BJ (cell line): ENCODE results near the gene CACNG7. TPM values are rescaled to one million over a fixed set of nuclear protein-coding genes. Genes with fewer than 3 reads are reported as not detected.

Source experiments
- CTCF ChIA-PET: fragments of 350-600 bp; formaldehyde crosslinking; extraction: SDS; loops from one replicate; lab custom pipeline; 2021; ENCODE audit warnings: antibody characterized with exemption, inconsistent platforms; lab: Yijun Ruan, JAX
- POLR2A ChIA-PET: fragments of 300-600 bp; sonication (Branson Sonifier 250); formaldehyde crosslinking; extraction: SDS; loops from one replicate; lab custom pipeline; 2021; ENCODE audit warnings: antibody characterized with exemption; lab: Charles Lee
- DNase-seq: peaks from one replicate; pipeline ENCODE4 v3.0.0-alpha.2; 2011; ENCODE audit warnings: low read depth
- H3K27me3 ChIP-seq: 2 replicates; pipeline ENCODE4 v1.6.0; 2011; ENCODE audit warnings: low read length; ENCODE audit not compliant: control insufficient read depth, insufficient read depth
- H3K36me3 ChIP-seq: 2 replicates; pipeline ENCODE4 v1.5.1; 2011; ENCODE audit warnings: low read length; ENCODE audit not compliant: control insufficient read depth, insufficient read depth
- H3K4me3 ChIP-seq: 2 replicates; pipeline ENCODE4 v1.5.1; 2011; ENCODE audit warnings: low read depth, mild to moderate bottlenecking, control low read depth, low read length
- CTCF ChIP-seq: IDR thresholded peaks from 2 replicates; pipeline ENCODE4 v1.5.1; 2011; ENCODE audit warnings: low read depth, mild to moderate bottlenecking, control low read depth, inconsistent platforms, low read length, moderate library complexity; ENCODE audit not compliant: insufficient read depth
- polyA plus RNA-seq: library from polyadenylated mRNA; depleted of rRNA; stranded (reverse); fragments of >200 nt; gene quantifications from 2 replicates; pipeline ENCODE4 v1.2.3, GENCODE V29; 2011

CACNG7 gene
- polyA plus RNA-seq, 1 experiment: 0.90 TPM

- DNase-seq: peak; percentile 21
- peak overlapping the region; percentile 51 for H3K4me3 ChIP-seq
- no peak for TF ChIP-seq CTCF
- CTCF ChIA-PET: interaction anchor here (1.1 to 1.5 kb wide), 4 partner anchors 27 to 151 kb away, joined by 3 to 6 read pairs (median 4); no protein-coding TSS in a partner anchor
- H3K27me3 ChIP-seq: peaks cover 19% of the 10 kb centered on the region
- POLR2A ChIA-PET: interaction anchor here (0.6 to 1.1 kb wide), 2 partner anchors 12 to 258 kb away, joined by 3 to 4 read pairs; partner anchors contain the start of genes CNOT3 and MYADM
- H3K36me3 ChIP-seq: peaks cover 6% of the 10 kb centered on the region
Observed at GRCh38 chr19:53879140-53880081, 29.7 kb upstream of the CACNG7 start.

- peaks cover 27% of the 10 kb centered on the region for H3K27me3 ChIP-seq
- peaks cover 2% of the 10 kb centered on the region for H3K36me3 ChIP-seq
- ChIA-PET CTCF (interaction anchor here (1.2 to 1.3 kb wide), 3 partner anchors 31 to 37 kb away, joined by 3 to 4 read pairs (median 4); no protein-coding TSS in a partner anchor), POLR2A (no interaction called here)
- DNase-seq: no peak
- H3K4me3 ChIP-seq: no peak overlapping the region
- no peak for TF ChIP-seq CTCF
Observed at GRCh38 chr19:53880711-53881481, 28.2 kb upstream of the CACNG7 start.

GRCh38 chr19:53881482-53882390, 27.3 kb upstream of the CACNG7 start, which contains the start of gene PRKCG:
Gene PRKCG, plus strand, starts transcription at chr19:53882197. Its CDS starts 298 bp downstream, at chr19:53882495.
- Histone ChIP-seq H3K27me3 (peaks cover 27% of the 10 kb centered on the region), H3K4me3 (peak within 1 kb of the TSS; percentile 30), H3K36me3 (no peaks in the 10 kb centered on the region; the same call in 1 of the 2 replicates)
- ChIA-PET CTCF (interaction anchor here (0.6 to 1.6 kb wide), 6 partner anchors 19 to 149 kb away, joined by 3 to 5 read pairs (median 4); no protein-coding TSS in a partner anchor), POLR2A (no interaction called here)
- TF ChIP-seq CTCF: peak; percentile 40
- no peak for DNase-seq

- no peak for TF ChIP-seq CTCF
- Histone ChIP-seq H3K27me3 (peaks cover 27% of the 10 kb centered on the region), H3K36me3 (no peaks in the 10 kb centered on the region), H3K4me3 (peak overlapping the region; percentile 30)
- POLR2A ChIA-PET: no interaction called here
- CTCF ChIA-PET: interaction anchor here (1.3 to 2.2 kb wide), 6 partner anchors 19 to 149 kb away, joined by 3 to 9 read pairs (median 4); no protein-coding TSS in a partner anchor
- DNase-seq: no peak
Observed at GRCh38 chr19:53882391-53883050, 26.6 kb upstream of the CACNG7 start.
